ENCODE measurements around the gene SYNM. TPM values are rescaled to one million over a fixed set of nuclear protein-coding genes. Genes with fewer than 3 reads are reported as not detected.

Gene SYNM
- total RNA-seq, 1 donor from 2014 or later, result 1.7 TPM

DNA sequence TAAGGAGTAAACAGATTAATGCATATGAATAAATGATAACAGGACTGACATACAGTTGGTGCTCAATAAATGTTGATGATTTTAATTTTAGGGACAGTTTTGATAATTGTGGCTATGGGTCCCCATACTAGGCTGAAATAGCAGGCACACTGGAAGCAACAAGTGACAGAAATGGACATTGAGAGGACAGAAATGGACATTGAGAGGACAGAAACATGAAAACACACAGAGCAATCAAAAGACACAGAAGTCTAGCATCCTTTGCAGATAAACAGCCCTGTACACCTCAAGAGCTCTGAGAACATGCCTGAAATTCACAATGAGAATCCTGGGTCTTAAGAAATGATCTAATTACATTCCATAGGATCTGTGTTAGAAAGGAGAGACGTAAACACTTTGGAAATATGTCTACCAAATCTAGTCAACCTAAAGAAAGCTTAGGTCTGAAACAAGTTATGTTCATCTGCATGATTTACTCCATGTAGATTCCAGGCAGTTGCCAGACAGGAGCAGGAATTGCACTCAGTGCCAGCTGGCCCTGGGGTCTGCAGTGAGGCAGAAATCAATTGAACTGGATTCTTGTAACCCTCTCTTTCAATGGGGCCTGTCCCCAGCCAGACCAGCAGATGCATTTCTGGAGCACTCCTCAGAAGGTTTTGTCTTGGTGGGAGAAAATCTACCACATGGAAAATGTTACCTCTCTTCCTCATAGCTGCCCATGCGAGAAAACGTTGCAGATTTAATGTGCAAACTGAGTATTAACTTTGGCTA is 60.3 kb downstream of the SYNM start:
- DNase-seq (ENCODE audit: low spot score), result no peak
- Mint-ChIP-seq H3K27me3 (ENCODE audit: unreplicated experiment) (peaks cover 12% of the 10 kb centered on the region), H3K4me3 (ENCODE audit: unreplicated experiment) (no peak overlapping the region), H3K4me1 (ENCODE audit: unreplicated experiment) (peaks cover 3% of the 10 kb centered on the region), H3K27ac (ENCODE audit: unreplicated experiment) (no peak overlapping the region), H3K36me3 (ENCODE audit: low read depth, unreplicated experiment) (peaks cover 23% of the 10 kb centered on the region), H3K9me3 (ENCODE audit: unreplicated experiment) (no peaks in the 10 kb centered on the region)
- no peak for TF ChIP-seq CTCF (IDR thresholded peaks at IDR 0.05; ENCODE audit: unreplicated experiment)

GRCh38 chr15:99165956-99166689 is 61.2 kb downstream of the SYNM start:
- H3K4me1 Mint-ChIP-seq (ENCODE audit: unreplicated experiment), result peaks cover 3% of the 10 kb centered on the region
- no peaks in the 10 kb centered on the region for H3K9me3 Mint-ChIP-seq (ENCODE audit: unreplicated experiment)
- H3K36me3 Mint-ChIP-seq (ENCODE audit: low read depth, unreplicated experiment), result peaks cover 29% of the 10 kb centered on the region
- TF ChIP-seq CTCF (IDR thresholded peaks at IDR 0.05; ENCODE audit: unreplicated experiment), result no peak
- H3K27ac Mint-ChIP-seq (ENCODE audit: unreplicated experiment), result no peak overlapping the region
- no peak for DNase-seq (ENCODE audit: low spot score)
- peaks cover 12% of the 10 kb centered on the region for H3K27me3 Mint-ChIP-seq (ENCODE audit: unreplicated experiment)
- peak overlapping the region; percentile 47 for H3K4me3 Mint-ChIP-seq (ENCODE audit: unreplicated experiment)

DNA sequence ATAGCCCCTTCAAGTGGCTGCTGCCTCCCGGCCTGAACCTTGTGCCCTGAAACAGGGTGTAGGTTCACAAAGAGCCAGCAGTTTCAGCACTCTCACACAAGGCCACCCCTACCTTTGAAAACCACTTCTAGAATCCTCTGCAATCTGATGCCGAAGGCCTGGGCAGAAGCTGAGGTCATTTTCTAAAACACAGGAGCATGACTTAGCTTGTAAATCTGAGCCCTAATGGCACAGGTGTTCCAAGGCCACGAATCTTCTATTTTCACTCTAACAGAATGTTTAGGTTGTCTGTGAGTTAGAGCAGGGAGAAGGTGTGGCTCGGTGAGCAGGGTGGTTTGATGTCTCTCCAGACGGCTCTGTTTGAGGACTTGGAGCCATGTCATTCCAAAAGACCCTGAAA is 62.3 kb downstream of the SYNM start:
- no peak for DNase-seq (ENCODE audit: low spot score)
- no peaks in the 10 kb centered on the region for H3K9me3 Mint-ChIP-seq (ENCODE audit: unreplicated experiment)
- peaks cover 13% of the 10 kb centered on the region for H3K27me3 Mint-ChIP-seq (ENCODE audit: unreplicated experiment)
- H3K4me3 Mint-ChIP-seq (ENCODE audit: unreplicated experiment), result no peak overlapping the region
- peaks cover 23% of the 10 kb centered on the region for H3K36me3 Mint-ChIP-seq (ENCODE audit: low read depth, unreplicated experiment)
- peaks cover 3% of the 10 kb centered on the region for H3K4me1 Mint-ChIP-seq (ENCODE audit: unreplicated experiment)
- no peak overlapping the region for H3K27ac Mint-ChIP-seq (ENCODE audit: unreplicated experiment)
- TF ChIP-seq CTCF (IDR thresholded peaks at IDR 0.05; ENCODE audit: unreplicated experiment), result no peak

DNA sequence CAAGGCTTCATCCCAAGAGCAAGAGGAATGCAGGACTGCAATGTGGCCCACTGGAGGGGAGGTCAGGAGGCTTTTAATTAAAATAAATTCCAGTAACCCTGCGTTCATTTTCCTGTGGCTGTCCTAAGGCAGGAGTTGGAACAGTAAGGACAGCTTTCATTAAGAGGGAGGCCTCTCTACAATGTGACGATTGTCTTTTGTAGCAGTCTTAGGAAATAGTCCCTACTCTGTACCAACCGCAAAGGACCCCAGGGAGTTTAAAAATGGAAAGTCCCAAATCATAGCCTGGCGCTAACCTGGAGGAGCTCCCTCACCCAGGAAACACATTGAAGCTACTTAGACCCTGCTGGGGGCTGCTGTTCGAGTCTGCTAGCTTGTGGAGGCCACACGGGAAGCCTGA is 62.8 kb downstream of the SYNM start:
- no peaks in the 10 kb centered on the region for H3K9me3 Mint-ChIP-seq (ENCODE audit: unreplicated experiment)
- H3K27ac Mint-ChIP-seq (ENCODE audit: unreplicated experiment), result no peak overlapping the region

More for the DNA sequence above, 62.8 kb downstream of the SYNM start:
- peaks cover 3% of the 10 kb centered on the region for H3K4me1 Mint-ChIP-seq (ENCODE audit: unreplicated experiment)
- TF ChIP-seq CTCF (IDR thresholded peaks at IDR 0.05; ENCODE audit: unreplicated experiment), result no peak
- peaks cover 19% of the 10 kb centered on the region for H3K36me3 Mint-ChIP-seq (ENCODE audit: low read depth, unreplicated experiment)
- no peak for DNase-seq (ENCODE audit: low spot score)
- H3K4me3 Mint-ChIP-seq (ENCODE audit: unreplicated experiment), result no peak overlapping the region
- peaks cover 15% of the 10 kb centered on the region for H3K27me3 Mint-ChIP-seq (ENCODE audit: unreplicated experiment)
